Measurements from ENCODE around the gene NPB.

NPB gene

GRCh38 chr17:81900181-81900820 lies 1.7 kb upstream of the NPB start:
- DNase-seq: no peak

- DNase-seq: no peak
These were observed 643 bp upstream of the NPB start for GRCh38 chr17:81901167-81902022.

GRCh38 chr17:81902653-81903414 lies 796 bp downstream of the NPB start:
- DNase-seq: no peak

- no peak for DNase-seq
These were observed 1.4 kb downstream of the NPB start for GRCh38 chr17:81903415-81903831.

GRCh38 chr17:81903896-81904599 lies 2.0 kb downstream of the NPB start:
- DNase-seq: no peak

- DNase-seq: no peak
These were observed 2.8 kb downstream of the NPB start for GRCh38 chr17:81904600-81905423.

- DNase-seq: no peak
These were observed 3.4 kb downstream of the NPB start for GRCh38 chr17:81905424-81905875.

GRCh38 chr17:81905993-81906392 lies 4.0 kb downstream of the NPB start:
- no peak for DNase-seq

- DNase-seq: no peak
These were observed 4.6 kb downstream of the NPB start for GRCh38 chr17:81906476-81907218.

GRCh38 chr17:81907219-81908145 lies 5.4 kb downstream of the NPB start:
- DNase-seq: no peak

- no peak for DNase-seq
These were observed 6.8 kb downstream of the NPB start for GRCh38 chr17:81908793-81909192.

GRCh38 chr17:81909231-81909630 lies 7.2 kb downstream of the NPB start:
- no peak for DNase-seq

- no peak for DNase-seq
These were observed 8.2 kb downstream of the NPB start for GRCh38 chr17:81909966-81910839.

- no peak for DNase-seq
These were observed 8.8 kb downstream of the NPB start for GRCh38 chr17:81910840-81911276.

- DNase-seq: peak; percentile 93
These were observed 9.4 kb downstream of the NPB start, which contains the start of gene PCYT2 for GRCh38 chr17:81911277-81911961. Gene PCYT2 (minus strand): TSS chr17:81911399. CDS start chr17:81911355, 44 bp downstream.

- DNase-seq: no peak
These were observed 9.9 kb downstream of the NPB start for GRCh38 chr17:81911969-81912368.

GRCh38 chr17:81912441-81913309 lies 10.6 kb downstream of the NPB start:
- no peak for DNase-seq
